Measurements from ENCODE around the gene MANF.

The MANF gene

DNA sequence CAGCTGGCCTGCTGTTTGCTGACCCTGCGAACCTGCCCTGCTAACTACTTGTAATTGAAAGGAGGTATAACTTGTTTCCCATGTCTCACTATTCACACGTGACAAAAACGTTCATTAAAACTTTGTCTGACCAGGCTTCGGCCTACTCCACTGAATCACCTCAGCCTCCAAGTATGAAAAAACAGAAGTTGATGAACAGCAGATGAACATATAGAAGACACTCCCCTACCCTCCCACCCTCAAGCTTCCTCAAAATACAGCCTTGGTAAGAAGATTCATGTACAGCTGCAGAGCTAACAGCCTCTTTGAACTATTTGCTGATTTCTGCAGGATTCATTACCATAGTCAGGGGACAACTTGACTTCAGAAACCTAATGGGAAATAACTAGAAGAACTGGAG lies 16.6 kb downstream of the MANF start:
- no peak for TF ChIP-seq ZNF565 (CRISPR knock-in tag; conservative IDR thresholded peaks at IDR 0.05; ENCODE audit: low read depth)
- TF ChIP-seq, protein P1, sequence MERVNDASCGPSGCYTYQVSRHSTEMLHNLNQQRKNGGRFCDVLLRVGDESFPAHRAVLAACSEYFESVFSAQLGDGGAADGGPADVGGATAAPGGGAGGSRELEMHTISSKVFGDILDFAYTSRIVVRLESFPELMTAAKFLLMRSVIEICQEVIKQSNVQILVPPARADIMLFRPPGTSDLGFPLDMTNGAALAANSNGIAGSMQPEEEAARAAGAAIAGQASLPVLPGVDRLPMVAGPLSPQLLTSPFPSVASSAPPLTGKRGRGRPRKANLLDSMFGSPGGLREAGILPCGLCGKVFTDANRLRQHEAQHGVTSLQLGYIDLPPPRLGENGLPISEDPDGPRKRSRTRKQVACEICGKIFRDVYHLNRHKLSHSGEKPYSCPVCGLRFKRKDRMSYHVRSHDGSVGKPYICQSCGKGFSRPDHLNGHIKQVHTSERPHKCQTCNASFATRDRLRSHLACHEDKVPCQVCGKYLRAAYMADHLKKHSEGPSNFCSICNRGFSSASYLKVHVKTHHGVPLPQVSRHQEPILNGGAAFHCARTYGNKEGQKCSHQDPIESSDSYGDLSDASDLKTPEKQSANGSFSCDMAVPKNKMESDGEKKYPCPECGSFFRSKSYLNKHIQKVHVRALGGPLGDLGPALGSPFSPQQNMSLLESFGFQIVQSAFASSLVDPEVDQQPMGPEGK (CRISPR knock-in tag; IDR thresholded peaks at IDR 0.05; ENCODE audit: borderline replicate concordance), result no peak
- no peak for TF ChIP-seq OSR1 (CRISPR knock-in tag; IDR thresholded peaks at IDR 0.05)
- TF ChIP-seq TCF4 (CRISPR knock-in tag; IDR thresholded peaks at IDR 0.05; ENCODE audit: borderline replicate concordance), result no peak
- no peak for TF ChIP-seq ZNF70 (CRISPR knock-in tag; IDR thresholded peaks at IDR 0.05)
- TF ChIP-seq BACH2 (CRISPR knock-in tag; IDR thresholded peaks at IDR 0.05; ENCODE audit: borderline replicate concordance), result no peak
- no peak for TF ChIP-seq ARNTL (CRISPR knock-in tag; IDR thresholded peaks at IDR 0.05; ENCODE audit: borderline replicate concordance, low read depth)
- TF ChIP-seq, protein P2, sequence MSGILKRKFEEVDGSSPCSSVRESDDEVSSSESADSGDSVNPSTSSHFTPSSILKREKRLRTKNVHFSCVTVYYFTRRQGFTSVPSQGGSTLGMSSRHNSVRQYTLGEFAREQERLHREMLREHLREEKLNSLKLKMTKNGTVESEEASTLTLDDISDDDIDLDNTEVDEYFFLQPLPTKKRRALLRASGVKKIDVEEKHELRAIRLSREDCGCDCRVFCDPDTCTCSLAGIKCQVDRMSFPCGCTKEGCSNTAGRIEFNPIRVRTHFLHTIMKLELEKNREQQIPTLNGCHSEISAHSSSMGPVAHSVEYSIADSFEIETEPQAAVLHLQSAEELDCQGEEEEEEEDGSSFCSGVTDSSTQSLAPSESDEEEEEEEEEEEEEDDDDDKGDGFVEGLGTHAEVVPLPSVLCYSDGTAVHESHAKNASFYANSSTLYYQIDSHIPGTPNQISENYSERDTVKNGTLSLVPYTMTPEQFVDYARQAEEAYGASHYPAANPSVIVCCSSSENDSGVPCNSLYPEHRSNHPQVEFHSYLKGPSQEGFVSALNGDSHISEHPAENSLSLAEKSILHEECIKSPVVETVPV (CRISPR knock-in tag; IDR thresholded peaks at IDR 0.05), result no peak
- no peak for ATAC-seq

DNA sequence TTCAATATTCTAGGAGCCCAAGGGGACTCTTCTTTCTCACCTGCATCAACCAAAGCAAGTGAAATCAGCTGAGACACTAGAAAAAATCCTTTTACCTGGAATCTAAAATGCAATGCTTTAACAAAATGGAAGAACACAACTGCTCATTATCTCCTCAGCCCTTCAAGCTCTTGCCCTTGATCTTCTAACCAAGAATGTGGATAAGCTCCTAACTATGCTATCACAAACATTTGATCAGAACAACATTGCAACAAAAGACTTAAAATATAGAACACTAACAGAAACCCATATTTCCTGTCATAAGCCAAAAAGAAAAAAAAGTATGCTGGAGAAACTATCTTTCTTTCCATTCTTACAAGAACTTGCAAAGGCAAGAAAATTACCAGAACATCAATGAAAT lies 18.6 kb downstream of the MANF start:
- no peak for TF ChIP-seq BACH2 (CRISPR knock-in tag; IDR thresholded peaks at IDR 0.05; ENCODE audit: borderline replicate concordance)
- TF ChIP-seq ISL1 (CRISPR knock-in tag; IDR thresholded peaks at IDR 0.05), result no peak
- TF ChIP-seq, protein P1 (CRISPR knock-in tag; IDR thresholded peaks at IDR 0.05; ENCODE audit: borderline replicate concordance), result no peak
- TF ChIP-seq GLIS3 (CRISPR knock-in tag; IDR thresholded peaks at IDR 0.05), result no peak
- no peak for TF ChIP-seq ZFP30 (CRISPR knock-in tag; IDR thresholded peaks at IDR 0.05)
- TF ChIP-seq, protein P3, sequence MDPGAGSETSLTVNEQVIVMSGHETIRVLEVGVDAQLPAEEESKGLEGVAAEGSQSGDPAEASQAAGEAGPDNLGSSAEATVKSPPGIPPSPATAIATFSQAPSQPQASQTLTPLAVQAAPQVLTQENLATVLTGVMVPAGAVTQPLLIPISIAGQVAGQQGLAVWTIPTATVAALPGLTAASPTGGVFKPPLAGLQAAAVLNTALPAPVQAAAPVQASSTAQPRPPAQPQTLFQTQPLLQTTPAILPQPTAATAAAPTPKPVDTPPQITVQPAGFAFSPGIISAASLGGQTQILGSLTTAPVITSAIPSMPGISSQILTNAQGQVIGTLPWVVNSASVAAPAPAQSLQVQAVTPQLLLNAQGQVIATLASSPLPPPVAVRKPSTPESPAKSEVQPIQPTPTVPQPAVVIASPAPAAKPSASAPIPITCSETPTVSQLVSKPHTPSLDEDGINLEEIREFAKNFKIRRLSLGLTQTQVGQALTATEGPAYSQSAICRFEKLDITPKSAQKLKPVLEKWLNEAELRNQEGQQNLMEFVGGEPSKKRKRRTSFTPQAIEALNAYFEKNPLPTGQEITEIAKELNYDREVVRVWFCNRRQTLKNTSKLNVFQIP (CRISPR knock-in tag; IDR thresholded peaks at IDR 0.05; ENCODE audit: borderline replicate concordance, low read depth), result no peak
- no peak for TF ChIP-seq PPARA (CRISPR knock-in tag; IDR thresholded peaks at IDR 0.05; ENCODE audit: borderline replicate concordance)
- TF ChIP-seq SNAI2 (CRISPR knock-in tag; IDR thresholded peaks at IDR 0.05), result no peak
- TF ChIP-seq, protein P2 (CRISPR knock-in tag; IDR thresholded peaks at IDR 0.05), result no peak
- no peak for ATAC-seq

DNA sequence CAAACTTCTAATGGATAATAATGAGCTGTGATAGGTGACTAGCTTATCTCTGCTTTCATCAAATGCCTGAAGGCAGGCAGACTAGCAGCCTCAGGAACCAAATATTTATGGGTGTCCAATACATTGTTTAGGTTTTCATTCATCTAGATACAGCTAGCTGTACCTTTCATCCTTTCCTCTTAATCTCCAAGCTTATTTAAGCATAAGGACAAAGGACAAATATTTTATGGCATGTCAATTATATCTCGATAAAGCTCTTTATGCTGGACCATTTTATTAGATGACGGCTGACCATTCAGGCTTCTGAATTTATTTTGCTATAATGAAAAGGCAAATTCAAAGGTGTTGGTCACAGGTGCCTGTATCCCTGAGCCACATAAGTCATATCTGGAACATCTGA lies 22.9 kb downstream of the MANF start:
- ATAC-seq, result no peak
- TF ChIP-seq TOX (CRISPR knock-in tag; IDR thresholded peaks at IDR 0.05; ENCODE audit: borderline replicate concordance) (no peak), TCF4 (CRISPR knock-in tag; IDR thresholded peaks at IDR 0.05; ENCODE audit: borderline replicate concordance) (no peak), GLIS3 (CRISPR knock-in tag; IDR thresholded peaks at IDR 0.05) (no peak), OSR1 (CRISPR knock-in tag; IDR thresholded peaks at IDR 0.05) (no peak), PPARA (CRISPR knock-in tag; IDR thresholded peaks at IDR 0.05; ENCODE audit: borderline replicate concordance) (no peak), CSDC2 (CRISPR knock-in tag; IDR thresholded peaks at IDR 0.05) (no peak), ZNF70 (CRISPR knock-in tag; IDR thresholded peaks at IDR 0.05) (no peak), ARNTL (CRISPR knock-in tag; IDR thresholded peaks at IDR 0.05; ENCODE audit: borderline replicate concordance, low read depth) (no peak), ZFP30 (CRISPR knock-in tag; IDR thresholded peaks at IDR 0.05) (no peak), ZC3H10 (CRISPR knock-in tag; IDR thresholded peaks at IDR 0.05) (no peak), ZFP3 (CRISPR knock-in tag; IDR thresholded peaks at IDR 0.05) (no peak), RARB (CRISPR knock-in tag; IDR thresholded peaks at IDR 0.05) (no peak), SNAI2 (CRISPR knock-in tag; IDR thresholded peaks at IDR 0.05) (no peak), ISL1 (CRISPR knock-in tag; IDR thresholded peaks at IDR 0.05) (no peak)
- TF ChIP-seq, protein P3 (CRISPR knock-in tag; IDR thresholded peaks at IDR 0.05; ENCODE audit: borderline replicate concordance, low read depth), result no peak
- TF ChIP-seq, protein P2 (CRISPR knock-in tag; IDR thresholded peaks at IDR 0.05), result no peak
- TF ChIP-seq, protein P4, sequence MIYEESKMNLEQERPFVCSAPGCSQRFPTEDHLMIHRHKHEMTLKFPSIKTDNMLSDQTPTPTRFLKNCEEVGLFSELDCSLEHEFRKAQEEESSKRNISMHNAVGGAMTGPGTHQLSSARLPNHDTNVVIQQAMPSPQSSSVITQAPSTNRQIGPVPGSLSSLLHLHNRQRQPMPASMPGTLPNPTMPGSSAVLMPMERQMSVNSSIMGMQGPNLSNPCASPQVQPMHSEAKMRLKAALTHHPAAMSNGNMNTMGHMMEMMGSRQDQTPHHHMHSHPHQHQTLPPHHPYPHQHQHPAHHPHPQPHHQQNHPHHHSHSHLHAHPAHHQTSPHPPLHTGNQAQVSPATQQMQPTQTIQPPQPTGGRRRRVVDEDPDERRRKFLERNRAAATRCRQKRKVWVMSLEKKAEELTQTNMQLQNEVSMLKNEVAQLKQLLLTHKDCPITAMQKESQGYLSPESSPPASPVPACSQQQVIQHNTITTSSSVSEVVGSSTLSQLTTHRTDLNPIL (CRISPR knock-in tag; IDR thresholded peaks at IDR 0.05; ENCODE audit: low read depth), result no peak
- TF ChIP-seq, protein P1 (CRISPR knock-in tag; IDR thresholded peaks at IDR 0.05; ENCODE audit: borderline replicate concordance), result no peak

Data from SK-N-SH treated with all-trans-retinoic acid at 6 μM for 48 hours (cell line).